AG10803 (cell line): ENCODE results near the gene AGXT2.

Experiments
- DNase-seq: peaks from one replicate; pipeline ENCODE4 v3.0.0; 2010; ENCODE audit warnings: low read depth
- H3K4me3 ChIP-seq: 2 replicates; pipeline ENCODE4 v1.5.1; 2011; ENCODE audit warnings: mild to moderate bottlenecking, low read length, control low read depth
- CTCF ChIP-seq: conservative IDR thresholded peaks from 2 replicates; pipeline ENCODE4 v1.5.1; 2011; ENCODE audit warnings: mild to moderate bottlenecking, low read length, control low read depth, inconsistent platforms

AGXT2 gene

GRCh38 chr5:34996261-34996660, 51.5 kb downstream of the AGXT2 start:
- no peak for DNase-seq
- no peak for TF ChIP-seq CTCF
- H3K4me3 ChIP-seq = no peak overlapping the region

- TF ChIP-seq CTCF = no peak
- H3K4me3 ChIP-seq = no peak overlapping the region
- DNase-seq = no peak
Observed at GRCh38 chr5:34993951-34994350, 53.8 kb downstream of the AGXT2 start.

GRCh38 chr5:34991486-34992238, 56.1 kb downstream of the AGXT2 start:
- no peak for DNase-seq
- H3K4me3 ChIP-seq = no peak overlapping the region
- TF ChIP-seq CTCF = no peak

GRCh38 chr5:34986965-34987364, 60.8 kb downstream of the AGXT2 start:
- no peak for TF ChIP-seq CTCF
- H3K4me3 ChIP-seq = no peak overlapping the region
- DNase-seq = no peak

- H3K4me3 ChIP-seq = no peak overlapping the region
- DNase-seq = no peak
- TF ChIP-seq CTCF = no peak
Observed at GRCh38 chr5:34982823-34983222, 64.9 kb downstream of the AGXT2 start.

- DNase-seq = no peak
- TF ChIP-seq CTCF = no peak
- H3K4me3 ChIP-seq = no peak overlapping the region
Observed at GRCh38 chr5:34978681-34979080, 69.1 kb downstream of the AGXT2 start.

- no peak for DNase-seq
- TF ChIP-seq CTCF = no peak
- no peak overlapping the region for H3K4me3 ChIP-seq
Observed at GRCh38 chr5:34977934-34978613, 69.7 kb downstream of the AGXT2 start.
